H1 (cell line): ENCODE results near the gene AMPD1. TPM values are rescaled to one million over a fixed set of nuclear protein-coding genes. Genes with fewer than 3 reads are reported as not detected.

Experiments used
- CTCF ChIA-PET: fragments of 300-600 bp; sonication (Branson Sonifier 250); formaldehyde crosslinking; loops from one replicate; lab custom pipeline; 2021; ENCODE audit not compliant: partially characterized antibody; lab: Charles Lee
- POLR2A ChIA-PET: fragments of 300-600 bp; sonication (Branson Sonifier 250); formaldehyde crosslinking; loops from one replicate; lab custom pipeline; 2021; ENCODE audit warnings: inconsistent platforms; ENCODE audit not compliant: partially characterized antibody; lab: Charles Lee
- DNase-seq, 2 experiments: peaks; one replicate each; pipeline versions ENCODE4 v3.0.0 to v3.0.0-alpha.2; 2010 to 2022; ENCODE audit warnings: low spot score in 2 of 2, low read depth in 1 of 2, mixed read lengths in 1 of 2
- FAIRE-seq: peaks from 2 replicates; lab custom pipeline; 2011; peaks lifted over from hg19 to GRCh38; lab: Jason Lieb, UNC
- H2AFZ ChIP-seq: 2 replicates; pipeline ENCODE4 v1.8.1; 2012; ENCODE audit warnings: low read length, inconsistent platforms
- H2AK5ac ChIP-seq: 2 replicates; pipeline ENCODE4 v1.6.1; 2013; ENCODE audit warnings: low read depth, low read length
- H2BK120ac ChIP-seq: replicated peaks from 2 replicates; pipeline ENCODE3; 2013; ENCODE audit warnings: low read depth, low read length, inconsistent platforms
- H2BK12ac ChIP-seq: 2 replicates; pipeline ENCODE4 v1.6.1; 2013; ENCODE audit warnings: low read depth, low read length
- H2BK15ac ChIP-seq: 2 replicates; pipeline ENCODE4 v1.6.1; 2013; ENCODE audit warnings: low read length
- H2BK20ac ChIP-seq: 2 replicates; pipeline ENCODE4 v1.6.1; 2013; ENCODE audit warnings: low read length
- H2BK5ac ChIP-seq: 2 replicates; pipeline ENCODE4 v1.6.1; 2013; ENCODE audit warnings: low read depth, low read length
- H3K14ac ChIP-seq: 2 replicates; pipeline ENCODE4 v1.6.1; 2013; ENCODE audit warnings: inconsistent platforms; ENCODE audit not compliant: insufficient read length
- H3K18ac ChIP-seq: 2 replicates; pipeline ENCODE4 v1.6.1; 2013; ENCODE audit warnings: low read length; ENCODE audit errors: extremely low read depth
- H3K23ac ChIP-seq: 2 replicates; pipeline ENCODE4 v1.6.1; 2013; ENCODE audit warnings: inconsistent platforms; ENCODE audit not compliant: insufficient read length
- H3K23me2 ChIP-seq: 2 replicates; pipeline ENCODE4 v1.6.1; 2013; ENCODE audit warnings: low read depth, low read length
- H3K27ac ChIP-seq: 2 replicates; pipeline ENCODE4 v1.6.1; 2011; ENCODE audit warnings: low read depth, low read length, inconsistent platforms
- H3K27me3 ChIP-seq, 4 experiments: replicated peaks in 1 of 4; 1 replicate in 1 of 4; 2 replicates in 3 of 4; pipeline versions ENCODE4 v1.6.1 to v1.8.1; 2011 to 2013; ENCODE audit warnings: low read length in 3 of 4, mild to moderate bottlenecking in 3 of 4, inconsistent platforms in 2 of 4, mixed read lengths in 2 of 4, moderate library complexity in 1 of 4; ENCODE audit not compliant: control insufficient read depth in 3 of 4, insufficient read depth in 3 of 4; ENCODE audit errors: extremely low read depth in 1 of 4
- H3K36me3 ChIP-seq, 4 experiments: 2 replicates each; pipeline versions ENCODE4 v1.6.1 to v1.8.1; 2011 to 2013; ENCODE audit warnings: mild to moderate bottlenecking in 4 of 4, low read length in 3 of 4, moderate library complexity in 2 of 4, control low read depth in 1 of 4, inconsistent platforms in 1 of 4; ENCODE audit not compliant: insufficient read depth in 4 of 4, control insufficient read depth in 2 of 4
- H3K4ac ChIP-seq: replicated peaks from 2 replicates; pipeline ENCODE3; 2013; ENCODE audit warnings: low read length, low read depth, mixed read lengths, inconsistent platforms; ENCODE audit not compliant: insufficient read length
- H3K4me1 ChIP-seq, 4 experiments: replicated peaks in 1 of 4; 1 replicate in 1 of 4; 2 replicates in 3 of 4; pipeline versions ENCODE4 v1.6.1 to v1.8.1; 2011 to 2013; ENCODE audit warnings: low read length in 3 of 4, inconsistent platforms in 2 of 4, mixed read lengths in 1 of 4; ENCODE audit not compliant: insufficient read depth in 4 of 4, control insufficient read depth in 3 of 4
- H3K4me2 ChIP-seq, 2 experiments: 2 replicates each; pipeline versions ENCODE4 v1.6.1 to v1.8.1; 2011 to 2013; ENCODE audit warnings: low read depth in 2 of 2, low read length in 2 of 2, control low read depth in 1 of 2, inconsistent platforms in 1 of 2, mild to moderate bottlenecking in 1 of 2; ENCODE audit not compliant: insufficient read depth in 1 of 2
- H3K4me3 ChIP-seq, 4 experiments: fragments of 200-600, 300-600 bp in 1 of 4; sonication (generic), shearing (Covaris generic), sonication (Bioruptor Twin) in 1 of 4; 2 replicates each; pipeline versions ENCODE4 v1.5.1 to v1.8.1; 2011 to 2016; ENCODE audit warnings: low read length in 4 of 4, low read depth in 3 of 4, control low read depth in 2 of 4, inconsistent platforms in 2 of 4, mild to moderate bottlenecking in 2 of 4, mixed read lengths in 1 of 4, moderate library complexity in 1 of 4; ENCODE audit not compliant: insufficient read depth in 2 of 4; ENCODE audit errors: extremely low read depth in 1 of 4
- H3K56ac ChIP-seq: replicated peaks from 2 replicates; pipeline ENCODE3; 2013; ENCODE audit warnings: low read depth, mild to moderate bottlenecking, mixed read lengths, low read length, inconsistent platforms; ENCODE audit not compliant: insufficient read length
- H3K79me1 ChIP-seq: 2 replicates; pipeline ENCODE4 v1.6.1; 2013; ENCODE audit warnings: low read depth, low read length, control low read depth
- H3K79me2 ChIP-seq, 2 experiments: 2 replicates each; pipeline versions ENCODE4 v1.6.1 to v1.8.1; 2012 to 2013; ENCODE audit warnings: low read length in 2 of 2, mild to moderate bottlenecking in 2 of 2, inconsistent platforms in 1 of 2; ENCODE audit not compliant: insufficient read depth in 2 of 2, control insufficient read depth in 1 of 2
- H3K9ac ChIP-seq, 4 experiments: replicated peaks in 1 of 4; 1 replicate in 1 of 4; 2 replicates in 3 of 4; pipeline versions ENCODE4 v1.6.1 to v1.8.1; 2011 to 2013; ENCODE audit warnings: low read depth in 3 of 4, low read length in 3 of 4, control low read depth in 2 of 4, mild to moderate bottlenecking in 2 of 4, moderate library complexity in 2 of 4, inconsistent platforms in 1 of 4; ENCODE audit errors: extremely low read depth in 1 of 4
- H3K9me3 ChIP-seq, 2 experiments: 2 replicates each; pipeline versions ENCODE4 v1.6.1 to v1.8.1; 2012 to 2013; ENCODE audit warnings: mild to moderate bottlenecking in 2 of 2, moderate library complexity in 2 of 2, control low read depth in 1 of 2, inconsistent platforms in 1 of 2, low read depth in 1 of 2, low read length in 1 of 2, mixed read lengths in 1 of 2; ENCODE audit not compliant: insufficient read depth in 2 of 2
- H4K20me1 ChIP-seq, 2 experiments: replicated peaks in 1 of 2; 2 replicates each; pipeline versions ENCODE3 to v1.8.1; 2011 to 2013; ENCODE audit warnings: inconsistent platforms in 2 of 2, low read length in 2 of 2, mild to moderate bottlenecking in 1 of 2; ENCODE audit not compliant: insufficient read depth in 2 of 2, control insufficient read depth in 1 of 2
- H4K5ac ChIP-seq: 2 replicates; pipeline ENCODE4 v1.6.1; 2013; ENCODE audit warnings: low read length, low read depth, mixed read lengths, inconsistent platforms; ENCODE audit not compliant: insufficient read length
- H4K8ac ChIP-seq: 2 replicates; pipeline ENCODE4 v1.8.0; 2013; ENCODE audit warnings: mild to moderate bottlenecking, moderate library complexity, low read length, inconsistent platforms; ENCODE audit not compliant: insufficient read depth; ENCODE audit errors: extremely low read depth
- H4K91ac ChIP-seq: replicated peaks from 2 replicates; pipeline ENCODE3; 2013; ENCODE audit warnings: low read length, mixed read lengths, inconsistent platforms; ENCODE audit not compliant: insufficient read length
- EGR1 ChIP-seq: IDR thresholded peaks from 2 replicates; pipeline ENCODE4 v1.6.1; 2011; ENCODE audit warnings: low read depth, low read length, borderline replicate concordance
- KDM5A ChIP-seq: fragments of 200-600 bp; IDR thresholded peaks from 2 replicates; pipeline ENCODE4 v1.7.1; 2012; ENCODE audit warnings: mild to moderate bottlenecking, low read length, inconsistent platforms, mixed read lengths
- MAFK ChIP-seq: IDR thresholded peaks from 2 replicates; pipeline ENCODE4 v1.6.1; 2012; ENCODE audit warnings: low read depth, mild to moderate bottlenecking, improper control_type of control experiment, low read length
- PHF8 ChIP-seq: fragments of 200-600 bp; sonication (generic); conservative IDR thresholded peaks from 2 replicates; pipeline ENCODE4 v1.7.1; 2012; ENCODE audit warnings: low read depth, mild to moderate bottlenecking, inconsistent platforms, low read length, moderate library complexity
- TAF1 ChIP-seq: IDR thresholded peaks from 2 replicates; pipeline ENCODE4 v1.6.1; 2011; ENCODE audit warnings: mild to moderate bottlenecking, low read depth, low read length
- TAF7 ChIP-seq: optimal IDR thresholded peaks from 2 replicates; pipeline ENCODE3; 2011; ENCODE audit warnings: low read depth, mild to moderate bottlenecking, inconsistent platforms, low read length, moderate library complexity, borderline replicate concordance
- WGBS, 2 experiments: shearing (Covaris generic) in 1 of 2; methylation state at CpG; one replicate each; pipeline versions ENCODE4 v1.1.6 to v1.1.7; 2013 to 2015; ENCODE audit warnings: low lambda C conversion rate in 2 of 2, mixed read lengths in 2 of 2, inconsistent platforms in 1 of 2, low coverage in 1 of 2, missing lambda C conversion rate in 1 of 2; ENCODE audit not compliant: insufficient replicate concordance in 2 of 2, insufficient coverage in 1 of 2, insufficient read length in 1 of 2; ENCODE audit errors: extremely low coverage in 1 of 2, missing lambda C conversion rate in 1 of 2; 5-methylcytosine and 5-hydroxymethylcytosine counted together
- polyA plus RNA-seq, 7 experiments: library from polyadenylated mRNA; depleted of rRNA in 3 of 7; stranded (reverse) in 5 of 7; unstranded in 2 of 7; fragments of >200 nt in 5 of 7; fragments of 200-250 nt in 2 of 7; gene quantifications; 1 replicate in 5 of 7; 2 replicates in 1 of 7; 4 replicates in 1 of 7; pipeline versions ENCODE4 v1.2.1 to v1.2.3, GENCODE V29; 2011 to 2013; ENCODE audit warnings: missing spikeins in 2 of 7, mixed read lengths in 2 of 7
- total RNA-seq: library from RNA; stranded (reverse); fragmentation: NEBNext Ultra II Directional; extraction: Animal tissue kit (Norgen Biotek cat#: 25700); gene quantifications from 2 replicates; pipeline ENCODE4 v1.2.1, GENCODE V29; 2021

AMPD1 gene
- total and polyA plus RNA-seq, 2 of the 8 experiments (the other 6 are each of a cell fraction or from before 2014, with no cell fraction given) = not detected

- H4K91ac ChIP-seq = no peak overlapping the region
- no peak overlapping the region for H2BK20ac ChIP-seq
- TF ChIP-seq MAFK = no peak
- no peak for TF ChIP-seq TAF7
- no peak for TF ChIP-seq EGR1
- TF ChIP-seq PHF8 = no peak
- no peak for TF ChIP-seq TAF1
- no peak for TF ChIP-seq KDM5A
- ChIA-PET POLR2A (no interaction called here), CTCF (interaction anchor here (0.6 to 1.4 kb wide), 3 partner anchors 13 to 1569 kb away, joined by 3 to 5 read pairs (median 3); no protein-coding TSS in a partner anchor)
- no peak overlapping the region for H3K4ac ChIP-seq
- H4K5ac ChIP-seq = no peak overlapping the region
- no peaks in the 10 kb centered on the region for H3K27me3 ChIP-seq
- no peak overlapping the region for H4K8ac ChIP-seq
- H2AK5ac ChIP-seq = no peak overlapping the region
- H3K36me3 ChIP-seq = no peaks in the 10 kb centered on the region
- DNase-seq = no peak
- no peak overlapping the region for H3K27ac ChIP-seq
- H3K4me2 ChIP-seq = no peak overlapping the region
- no peak overlapping the region for H3K56ac ChIP-seq
- H2BK5ac ChIP-seq = no peak overlapping the region
- no peak overlapping the region for H2BK12ac ChIP-seq
- FAIRE-seq = no peak
- H3K9me3 ChIP-seq = no peaks in the 10 kb centered on the region
- H3K14ac ChIP-seq = no peak overlapping the region
- no peaks in the 10 kb centered on the region for H3K23me2 ChIP-seq
- no peak overlapping the region for H3K9ac ChIP-seq
- H3K79me1 ChIP-seq = no peaks in the 10 kb centered on the region
- no peaks in the 10 kb centered on the region for H3K4me1 ChIP-seq
- H3K4me3 ChIP-seq = no peak overlapping the region
- no peak overlapping the region for H2BK120ac ChIP-seq
- H3K18ac ChIP-seq = no peak overlapping the region
- H3K23ac ChIP-seq = no peak overlapping the region
- no peak overlapping the region for H2BK15ac ChIP-seq
- no peaks in the 10 kb centered on the region for H3K79me2 ChIP-seq
- 85% methylated on average over 2 of the region's 2 CpGs; no CpG with 5 or more reads in 1 of the 2 experiments for WGBS, 2 experiments
- no peak overlapping the region for H2AFZ ChIP-seq
- H4K20me1 ChIP-seq = no peaks in the 10 kb centered on the region
Observed at GRCh38 chr1:114641377-114641776, 54.0 kb downstream of the AMPD1 start.
